Measurements from ENCODE around the gene TICAM1. TPM values are rescaled to one million over a fixed set of nuclear protein-coding genes. Genes with fewer than 3 reads are reported as not detected.

TICAM1 gene
- total and polyA plus RNA-seq, 2 of the 13 experiments (the other 11 are each of a cell fraction or from before 2014, with no cell fraction given): 0.33 to 0.95 TPM

DNA sequence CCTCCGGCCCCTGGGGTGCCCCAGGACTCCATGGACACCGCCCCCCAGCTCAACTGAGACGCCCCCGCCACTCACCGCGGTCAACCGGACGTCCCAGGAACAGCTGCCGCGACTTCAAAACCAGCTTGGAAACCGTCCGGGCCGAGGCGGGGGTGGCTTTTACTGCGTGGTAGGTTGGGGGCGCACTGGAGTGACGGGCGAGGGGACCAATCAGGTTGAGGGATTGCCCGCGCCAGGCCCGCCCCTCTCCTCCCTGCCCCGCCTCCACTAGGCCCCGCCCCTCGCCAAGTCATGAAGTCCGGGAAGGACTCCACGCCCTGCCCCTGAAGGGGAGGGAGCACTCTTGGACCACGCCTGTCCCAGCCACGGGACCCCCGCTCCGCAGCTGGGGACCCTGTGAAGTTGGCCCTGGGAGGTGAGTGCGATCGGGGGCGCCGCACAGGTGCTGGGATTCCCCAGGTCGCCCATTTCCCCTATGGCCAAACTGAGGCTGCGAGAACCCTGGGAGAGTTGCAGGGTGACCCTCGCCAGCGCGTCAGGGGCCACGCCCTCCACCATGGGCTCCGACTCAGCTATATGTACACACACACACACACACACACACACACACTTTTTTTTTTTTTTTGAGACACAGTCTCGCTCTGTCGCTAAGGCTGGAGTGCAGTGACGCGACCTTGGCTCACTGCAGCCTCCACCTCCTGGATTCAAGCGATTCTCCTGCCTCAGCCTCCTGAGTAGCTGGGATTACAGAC, 36.2 kb upstream of the TICAM1 start, which contains the start of gene PLIN3 (continued):
- TF ChIP-seq KLF12 (CRISPR knock-in tag; IDR thresholded peaks at IDR 0.05; ENCODE audit: borderline replicate concordance): no peak
- no peak for TF ChIP-seq GABPA (IDR thresholded peaks at IDR 0.05; ENCODE audit: low read depth, low read length)
- peak; percentile 32; the same call in 1 of the 2 replicates for TF ChIP-seq GABPA (CRISPR knock-in tag; IDR thresholded peaks at IDR 0.05; ENCODE audit: low read depth)
- TF ChIP-seq ZNF331 (CRISPR knock-in tag; IDR thresholded peaks at IDR 0.05): no peak
- no peak for TF ChIP-seq ZNF589 (CRISPR knock-in tag; conservative IDR thresholded peaks at IDR 0.05)
- TF ChIP-seq MTA3 (CRISPR knock-in tag; IDR thresholded peaks at IDR 0.05): no peak
- TF ChIP-seq, protein P1, sequence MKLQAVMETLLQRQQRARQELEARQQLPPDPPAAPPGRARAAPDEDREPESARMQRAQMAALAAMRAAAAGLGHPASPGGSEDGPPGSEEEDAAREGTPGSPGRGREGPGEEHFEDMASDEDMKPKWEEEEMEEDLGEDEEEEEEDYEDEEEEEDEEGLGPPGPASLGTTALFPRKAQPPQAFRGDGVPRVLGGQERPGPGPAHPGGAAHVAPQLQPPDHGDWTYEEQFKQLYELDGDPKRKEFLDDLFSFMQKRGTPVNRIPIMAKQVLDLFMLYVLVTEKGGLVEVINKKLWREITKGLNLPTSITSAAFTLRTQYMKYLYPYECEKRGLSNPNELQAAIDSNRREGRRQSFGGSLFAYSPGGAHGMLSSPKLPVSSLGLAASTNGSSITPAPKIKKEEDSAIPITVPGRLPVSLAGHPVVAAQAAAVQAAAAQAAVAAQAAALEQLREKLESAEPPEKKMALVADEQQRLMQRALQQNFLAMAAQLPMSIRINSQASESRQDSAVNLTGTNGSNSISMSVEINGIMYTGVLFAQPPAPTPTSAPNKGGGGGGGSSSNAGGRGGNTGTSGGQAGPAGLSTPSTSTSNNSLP (IDR thresholded peaks at IDR 0.05; ENCODE audit: low read depth, low read length): no peak
- no peak for TF ChIP-seq ZNF33B (CRISPR knock-in tag; IDR thresholded peaks at IDR 0.05)
- no peak for TF ChIP-seq ZC3H13 (CRISPR knock-in tag; IDR thresholded peaks at IDR 0.05)
- no peak for TF ChIP-seq U2AF1 (optimal IDR thresholded peaks at IDR 0.05; ENCODE audit: low read depth, low read length)
- TF ChIP-seq RCOR2 (CRISPR knock-in tag; IDR thresholded peaks at IDR 0.05): peak; percentile 86; the same call in 1 of the 2 replicates
- TF ChIP-seq, protein P2, sequence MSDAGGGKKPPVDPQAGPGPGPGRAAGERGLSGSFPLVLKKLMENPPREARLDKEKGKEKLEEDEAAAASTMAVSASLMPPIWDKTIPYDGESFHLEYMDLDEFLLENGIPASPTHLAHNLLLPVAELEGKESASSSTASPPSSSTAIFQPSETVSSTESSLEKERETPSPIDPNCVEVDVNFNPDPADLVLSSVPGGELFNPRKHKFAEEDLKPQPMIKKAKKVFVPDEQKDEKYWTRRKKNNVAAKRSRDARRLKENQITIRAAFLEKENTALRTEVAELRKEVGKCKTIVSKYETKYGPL (CRISPR knock-in tag; IDR thresholded peaks at IDR 0.05): no peak
- TF ChIP-seq, protein P3, sequence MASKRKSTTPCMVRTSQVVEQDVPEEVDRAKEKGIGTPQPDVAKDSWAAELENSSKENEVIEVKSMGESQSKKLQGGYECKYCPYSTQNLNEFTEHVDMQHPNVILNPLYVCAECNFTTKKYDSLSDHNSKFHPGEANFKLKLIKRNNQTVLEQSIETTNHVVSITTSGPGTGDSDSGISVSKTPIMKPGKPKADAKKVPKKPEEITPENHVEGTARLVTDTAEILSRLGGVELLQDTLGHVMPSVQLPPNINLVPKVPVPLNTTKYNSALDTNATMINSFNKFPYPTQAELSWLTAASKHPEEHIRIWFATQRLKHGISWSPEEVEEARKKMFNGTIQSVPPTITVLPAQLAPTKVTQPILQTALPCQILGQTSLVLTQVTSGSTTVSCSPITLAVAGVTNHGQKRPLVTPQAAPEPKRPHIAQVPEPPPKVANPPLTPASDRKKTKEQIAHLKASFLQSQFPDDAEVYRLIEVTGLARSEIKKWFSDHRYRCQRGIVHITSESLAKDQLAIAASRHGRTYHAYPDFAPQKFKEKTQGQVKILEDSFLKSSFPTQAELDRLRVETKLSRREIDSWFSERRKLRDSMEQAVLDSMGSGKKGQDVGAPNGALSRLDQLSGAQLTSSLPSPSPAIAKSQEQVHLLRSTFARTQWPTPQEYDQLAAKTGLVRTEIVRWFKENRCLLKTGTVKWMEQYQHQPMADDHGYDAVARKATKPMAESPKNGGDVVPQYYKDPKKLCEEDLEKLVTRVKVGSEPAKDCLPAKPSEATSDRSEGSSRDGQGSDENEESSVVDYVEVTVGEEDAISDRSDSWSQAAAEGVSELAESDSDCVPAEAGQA (IDR thresholded peaks at IDR 0.05; ENCODE audit: low read depth): no peak
- TF ChIP-seq, protein P3 (CRISPR knock-in tag; IDR thresholded peaks at IDR 0.05; ENCODE audit: borderline replicate concordance): no peak
- TF ChIP-seq NFIB (CRISPR knock-in tag; IDR thresholded peaks at IDR 0.05; ENCODE audit: borderline replicate concordance): no peak
- TF ChIP-seq CREM (IDR thresholded peaks at IDR 0.05): 0 out of 2 replicates have a peak, but pooled peaks have one; percentile 13
- TF ChIP-seq CREM (CRISPR knock-in tag; IDR thresholded peaks at IDR 0.05): no peak
- peak; percentile 87 for TF ChIP-seq HIVEP1 (CRISPR knock-in tag; IDR thresholded peaks at IDR 0.05)
- TF ChIP-seq, protein P4, sequence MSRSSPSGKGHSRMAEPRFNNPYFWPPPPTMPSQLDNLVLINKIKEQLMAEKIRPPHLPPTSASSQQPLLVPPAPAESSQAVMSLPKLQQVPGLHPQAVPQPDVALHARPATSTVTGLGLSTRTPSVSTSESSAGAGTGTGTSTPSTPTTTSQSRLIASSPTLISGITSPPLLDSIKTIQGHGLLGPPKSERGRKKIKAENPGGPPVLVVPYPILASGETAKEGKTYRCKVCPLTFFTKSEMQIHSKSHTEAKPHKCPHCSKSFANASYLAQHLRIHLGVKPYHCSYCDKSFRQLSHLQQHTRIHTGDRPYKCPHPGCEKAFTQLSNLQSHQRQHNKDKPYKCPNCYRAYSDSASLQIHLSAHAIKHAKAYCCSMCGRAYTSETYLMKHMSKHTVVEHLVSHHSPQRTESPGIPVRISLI (CRISPR knock-in tag; IDR thresholded peaks at IDR 0.05; ENCODE audit: borderline replicate concordance): peak; percentile 99
- no peak for TF ChIP-seq MBNL3 (CRISPR knock-in tag; conservative IDR thresholded peaks at IDR 0.05)
- 0 out of 2 replicates have a peak, but pooled peaks have one; percentile 14 for TF ChIP-seq ZKSCAN1 (IDR thresholded peaks at IDR 0.05; ENCODE audit: low read length)
- TF ChIP-seq ZBTB38 (CRISPR knock-in tag; IDR thresholded peaks at IDR 0.05): peak; percentile 71

All from HepG2 (cell line).